ENCODE results near the gene TDRD9.

DNA sequence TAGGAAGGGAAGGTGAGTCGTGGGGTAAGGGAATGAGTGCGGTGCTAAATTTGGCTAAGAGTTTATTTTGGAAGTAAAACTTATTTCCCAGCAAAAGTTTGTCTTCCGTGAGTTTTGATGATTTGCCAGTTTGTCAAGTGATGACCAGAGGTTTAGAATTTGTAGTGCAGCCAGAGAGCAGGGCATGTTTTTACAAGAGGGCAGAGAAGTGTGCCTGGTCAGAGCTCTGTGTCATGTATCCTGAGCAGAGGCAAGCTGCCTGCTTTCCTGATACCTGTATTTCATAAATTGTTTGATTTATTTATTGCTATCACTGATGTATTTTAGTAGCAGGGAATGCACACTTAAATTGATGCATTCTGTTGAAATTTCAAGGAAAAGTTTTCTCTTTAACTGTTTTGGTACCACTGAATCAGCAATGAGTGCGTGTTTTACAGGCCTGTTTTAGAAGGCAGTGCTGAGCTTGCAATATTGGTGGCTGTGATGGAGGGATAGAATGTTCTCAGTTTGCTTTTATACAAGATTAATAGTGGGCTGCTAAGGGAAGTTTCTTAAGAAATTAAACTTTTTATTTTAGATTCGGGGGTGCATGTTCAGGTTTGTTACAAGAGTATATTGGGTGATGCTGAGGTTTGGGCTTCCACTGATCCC, 33.8 kb downstream of the TDRD9 start:
- TF ChIP-seq, protein P1, sequence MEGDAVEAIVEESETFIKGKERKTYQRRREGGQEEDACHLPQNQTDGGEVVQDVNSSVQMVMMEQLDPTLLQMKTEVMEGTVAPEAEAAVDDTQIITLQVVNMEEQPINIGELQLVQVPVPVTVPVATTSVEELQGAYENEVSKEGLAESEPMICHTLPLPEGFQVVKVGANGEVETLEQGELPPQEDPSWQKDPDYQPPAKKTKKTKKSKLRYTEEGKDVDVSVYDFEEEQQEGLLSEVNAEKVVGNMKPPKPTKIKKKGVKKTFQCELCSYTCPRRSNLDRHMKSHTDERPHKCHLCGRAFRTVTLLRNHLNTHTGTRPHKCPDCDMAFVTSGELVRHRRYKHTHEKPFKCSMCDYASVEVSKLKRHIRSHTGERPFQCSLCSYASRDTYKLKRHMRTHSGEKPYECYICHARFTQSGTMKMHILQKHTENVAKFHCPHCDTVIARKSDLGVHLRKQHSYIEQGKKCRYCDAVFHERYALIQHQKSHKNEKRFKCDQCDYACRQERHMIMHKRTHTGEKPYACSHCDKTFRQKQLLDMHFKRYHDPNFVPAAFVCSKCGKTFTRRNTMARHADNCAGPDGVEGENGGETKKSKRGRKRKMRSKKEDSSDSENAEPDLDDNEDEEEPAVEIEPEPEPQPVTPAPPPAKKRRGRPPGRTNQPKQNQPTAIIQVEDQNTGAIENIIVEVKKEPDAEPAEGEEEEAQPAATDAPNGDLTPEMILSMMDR (IDR thresholded peaks at IDR 0.05; ENCODE audit: poor library complexity) = no peak
- no peak for TF ChIP-seq EZH2 (IDR thresholded peaks at IDR 0.05; ENCODE audit: borderline replicate concordance)

Measured in hepatocyte (in vitro differentiated cells).